Measurements from ENCODE around the gene MRPL24.

MRPL24 gene

DNA sequence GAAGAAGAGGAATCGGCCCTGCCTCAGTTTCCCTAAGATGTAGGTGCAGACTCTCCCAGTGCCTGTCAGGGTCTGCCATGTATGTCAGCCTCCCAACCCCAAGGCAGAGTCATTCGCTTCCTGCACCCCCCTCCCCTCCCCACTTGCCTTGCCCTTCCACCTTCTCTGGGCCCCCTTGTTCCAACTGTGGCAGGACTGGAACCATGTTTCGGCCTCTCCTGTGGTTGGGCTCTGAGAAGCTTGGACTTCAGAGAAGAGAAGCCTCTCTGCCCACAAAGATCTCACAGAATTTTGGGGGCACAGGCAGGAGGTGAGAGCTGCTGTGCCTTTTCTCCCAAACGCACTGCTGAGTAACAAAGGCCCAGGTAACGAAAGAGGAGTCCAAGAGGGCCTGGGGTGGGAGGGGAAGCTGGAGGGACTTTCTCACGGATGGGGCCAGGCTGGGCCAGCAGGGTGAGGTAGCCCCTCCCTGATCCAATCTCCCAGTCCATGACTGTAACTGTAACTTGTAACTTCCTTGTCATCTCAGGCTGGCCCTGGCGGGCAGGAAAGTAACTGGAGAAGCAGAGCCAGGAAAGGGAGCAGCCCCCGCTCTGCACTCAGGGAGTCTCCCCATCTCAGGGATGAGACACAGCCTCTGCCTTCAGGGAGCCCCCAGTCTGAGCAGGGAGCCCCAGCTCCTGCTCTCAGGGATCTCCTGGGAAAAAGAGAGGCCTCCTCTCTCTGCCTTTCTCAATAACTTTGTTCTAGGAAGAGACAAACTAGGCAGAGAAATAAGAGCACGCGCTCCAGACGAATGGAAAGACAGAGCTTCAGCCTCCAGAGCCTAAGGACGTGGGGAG lies 46.8 kb downstream of the MRPL24 start:
- TF ChIP-seq CTCF (IDR thresholded peaks at IDR 0.05; ENCODE audit: insufficient read depth, low read length) (no peak), GABPA (IDR thresholded peaks at IDR 0.05; ENCODE audit: low read depth) (no peak), SPI1 (IDR thresholded peaks at IDR 0.05; ENCODE audit: borderline replicate concordance, low read depth) (no peak), POLR2AphosphoS5 (IDR thresholded peaks at IDR 0.05; ENCODE audit: low read depth) (no peak)
- TF ChIP-seq, protein P1, sequence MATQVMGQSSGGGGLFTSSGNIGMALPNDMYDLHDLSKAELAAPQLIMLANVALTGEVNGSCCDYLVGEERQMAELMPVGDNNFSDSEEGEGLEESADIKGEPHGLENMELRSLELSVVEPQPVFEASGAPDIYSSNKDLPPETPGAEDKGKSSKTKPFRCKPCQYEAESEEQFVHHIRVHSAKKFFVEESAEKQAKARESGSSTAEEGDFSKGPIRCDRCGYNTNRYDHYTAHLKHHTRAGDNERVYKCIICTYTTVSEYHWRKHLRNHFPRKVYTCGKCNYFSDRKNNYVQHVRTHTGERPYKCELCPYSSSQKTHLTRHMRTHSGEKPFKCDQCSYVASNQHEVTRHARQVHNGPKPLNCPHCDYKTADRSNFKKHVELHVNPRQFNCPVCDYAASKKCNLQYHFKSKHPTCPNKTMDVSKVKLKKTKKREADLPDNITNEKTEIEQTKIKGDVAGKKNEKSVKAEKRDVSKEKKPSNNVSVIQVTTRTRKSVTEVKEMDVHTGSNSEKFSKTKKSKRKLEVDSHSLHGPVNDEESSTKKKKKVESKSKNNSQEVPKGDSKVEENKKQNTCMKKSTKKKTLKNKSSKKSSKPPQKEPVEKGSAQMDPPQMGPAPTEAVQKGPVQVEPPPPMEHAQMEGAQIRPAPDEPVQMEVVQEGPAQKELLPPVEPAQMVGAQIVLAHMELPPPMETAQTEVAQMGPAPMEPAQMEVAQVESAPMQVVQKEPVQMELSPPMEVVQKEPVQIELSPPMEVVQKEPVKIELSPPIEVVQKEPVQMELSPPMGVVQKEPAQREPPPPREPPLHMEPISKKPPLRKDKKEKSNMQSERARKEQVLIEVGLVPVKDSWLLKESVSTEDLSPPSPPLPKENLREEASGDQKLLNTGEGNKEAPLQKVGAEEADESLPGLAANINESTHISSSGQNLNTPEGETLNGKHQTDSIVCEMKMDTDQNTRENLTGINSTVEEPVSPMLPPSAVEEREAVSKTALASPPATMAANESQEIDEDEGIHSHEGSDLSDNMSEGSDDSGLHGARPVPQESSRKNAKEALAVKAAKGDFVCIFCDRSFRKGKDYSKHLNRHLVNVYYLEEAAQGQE (IDR thresholded peaks at IDR 0.05; ENCODE audit: insufficient replicate concordance, low read depth), result no peak
- no peak overlapping the region for H3K4me3 ChIP-seq (replicated peaks; ENCODE audit: insufficient read depth, low read length)
- peaks cover 41% of the 10 kb centered on the region for H3K27me3 ChIP-seq (ENCODE audit: insufficient read depth, poor library complexity, severe bottlenecking)
- no peak for DNase-seq (ENCODE audit: low read depth in 1 of 2, low spot score in 1 of 2)
- no peak overlapping the region for H3K27ac ChIP-seq (replicated peaks)

DNA sequence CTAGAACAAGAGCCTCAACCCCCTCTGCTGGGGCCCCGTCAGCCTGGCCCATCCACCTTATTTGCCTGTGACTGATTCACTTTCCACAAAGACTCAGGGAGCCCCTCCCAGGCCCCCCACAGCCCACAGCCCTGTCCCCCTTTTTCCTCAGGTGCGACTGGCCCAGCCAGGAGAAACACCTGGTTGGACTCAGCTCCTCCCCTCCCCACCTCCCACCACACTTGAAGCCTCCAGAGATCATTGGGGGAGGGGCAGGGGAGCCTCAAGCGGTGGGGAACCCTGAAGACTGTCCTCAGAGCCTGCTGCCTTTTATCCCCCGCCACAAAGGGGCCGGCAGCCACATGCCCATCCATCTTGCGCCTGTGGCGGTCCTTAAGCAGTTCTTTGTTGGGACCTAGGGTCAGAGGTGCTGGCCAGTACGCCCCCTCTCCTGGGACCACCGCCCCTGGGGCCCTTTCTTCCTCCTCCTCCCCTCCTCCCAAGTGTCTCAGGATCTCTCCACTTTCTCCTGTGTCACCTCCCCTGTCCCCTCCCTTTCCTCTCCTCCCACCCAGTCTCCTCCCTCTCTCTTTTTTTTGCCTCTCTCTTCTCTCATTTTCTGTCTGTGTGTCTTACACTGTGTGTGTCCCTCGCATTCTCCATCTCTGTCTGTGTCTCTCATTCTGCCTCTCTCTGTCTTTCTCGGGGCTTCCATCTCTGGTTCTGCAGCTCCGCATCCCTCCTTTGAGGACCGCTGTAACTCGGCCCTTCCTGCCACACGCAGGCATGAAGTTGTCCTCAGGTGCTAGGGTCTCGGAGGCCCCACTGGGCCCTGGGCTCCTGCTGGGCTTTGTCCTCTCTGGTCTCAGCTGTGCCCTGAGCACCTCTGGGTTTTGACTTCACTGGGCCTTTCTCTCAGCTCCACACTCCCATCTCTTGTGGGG lies 47.7 kb downstream of the MRPL24 start:
- H3K27ac ChIP-seq (replicated peaks), result no peak overlapping the region
- no peak overlapping the region for H3K4me3 ChIP-seq (replicated peaks; ENCODE audit: insufficient read depth, low read length)
- no peak for TF ChIP-seq POLR2AphosphoS5 (IDR thresholded peaks at IDR 0.05; ENCODE audit: low read depth)
- TF ChIP-seq, protein P1 (IDR thresholded peaks at IDR 0.05; ENCODE audit: insufficient replicate concordance, low read depth), result no peak
- no peak for TF ChIP-seq GABPA (IDR thresholded peaks at IDR 0.05; ENCODE audit: low read depth)
- TF ChIP-seq SPI1 (IDR thresholded peaks at IDR 0.05; ENCODE audit: borderline replicate concordance, low read depth), result no peak
- no peak for TF ChIP-seq CTCF (IDR thresholded peaks at IDR 0.05; ENCODE audit: insufficient read depth, low read length)
- peaks cover 44% of the 10 kb centered on the region for H3K27me3 ChIP-seq (ENCODE audit: insufficient read depth, poor library complexity, severe bottlenecking)
- peak in 1 of 2 experiments; percentile 17 for DNase-seq (ENCODE audit: low read depth in 1 of 2, low spot score in 1 of 2)

DNA sequence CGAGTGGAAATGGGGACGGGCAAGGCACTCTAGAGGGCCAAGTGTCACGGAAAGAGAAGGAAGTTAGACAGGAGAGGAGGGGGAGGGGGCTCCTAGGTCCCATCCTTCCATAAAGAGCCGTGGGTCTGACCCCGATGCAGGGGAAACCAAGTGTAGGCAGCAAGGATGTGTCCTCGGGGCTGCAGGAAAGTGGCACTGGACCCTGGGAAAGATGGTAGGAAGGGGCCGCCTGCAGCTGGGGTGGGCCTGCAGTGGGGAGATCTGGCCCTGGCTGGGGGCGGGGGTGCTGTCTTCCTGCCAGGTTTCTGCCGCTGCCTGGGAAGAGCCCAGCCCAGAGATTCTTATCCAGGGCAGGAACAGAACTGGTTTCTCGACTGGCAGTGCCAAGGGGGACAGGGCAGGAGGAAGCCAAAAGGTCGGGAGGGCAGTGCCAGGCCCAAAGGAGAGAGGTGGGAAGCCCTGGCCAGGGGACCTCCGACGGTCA lies 48.4 kb downstream of the MRPL24 start:
- no peak for DNase-seq (ENCODE audit: low read depth in 1 of 2, low spot score in 1 of 2)
- H3K4me3 ChIP-seq (replicated peaks; ENCODE audit: insufficient read depth, low read length), result no peak overlapping the region
- TF ChIP-seq GABPA (IDR thresholded peaks at IDR 0.05; ENCODE audit: low read depth), result no peak
- TF ChIP-seq SPI1 (IDR thresholded peaks at IDR 0.05; ENCODE audit: borderline replicate concordance, low read depth), result no peak
- TF ChIP-seq CTCF (IDR thresholded peaks at IDR 0.05; ENCODE audit: insufficient read depth, low read length), result no peak
- TF ChIP-seq, protein P1 (IDR thresholded peaks at IDR 0.05; ENCODE audit: insufficient replicate concordance, low read depth), result no peak
- no peak for TF ChIP-seq POLR2AphosphoS5 (IDR thresholded peaks at IDR 0.05; ENCODE audit: low read depth)
- H3K27me3 ChIP-seq (ENCODE audit: insufficient read depth, poor library complexity, severe bottlenecking), result peaks cover 47% of the 10 kb centered on the region
- no peak overlapping the region for H3K27ac ChIP-seq (replicated peaks)

Measured in HL-60 (cell line).